ENCODE data around the gene COL21A1.

COL21A1 gene

DNA sequence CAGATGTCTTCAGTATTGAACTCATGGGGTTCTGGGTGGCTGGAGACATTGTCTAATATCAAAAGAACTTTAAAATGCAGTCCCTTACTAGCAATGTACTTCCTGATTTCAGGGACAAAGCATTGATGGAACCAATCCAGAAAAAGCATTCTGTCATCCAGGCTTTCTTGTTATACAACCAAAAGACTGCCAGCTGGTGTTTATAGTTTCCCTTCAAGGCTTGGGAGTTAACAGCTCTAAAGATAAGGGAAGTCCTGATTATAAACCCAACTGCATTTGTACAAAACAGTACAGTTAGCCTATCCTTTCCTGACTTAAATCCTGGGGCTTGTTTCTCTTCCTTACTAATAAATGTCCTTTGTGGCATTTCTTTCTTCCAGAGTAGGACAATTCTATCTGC lies 160.0 kb downstream of the COL21A1 start:
- TF ChIP-seq, protein P1, sequence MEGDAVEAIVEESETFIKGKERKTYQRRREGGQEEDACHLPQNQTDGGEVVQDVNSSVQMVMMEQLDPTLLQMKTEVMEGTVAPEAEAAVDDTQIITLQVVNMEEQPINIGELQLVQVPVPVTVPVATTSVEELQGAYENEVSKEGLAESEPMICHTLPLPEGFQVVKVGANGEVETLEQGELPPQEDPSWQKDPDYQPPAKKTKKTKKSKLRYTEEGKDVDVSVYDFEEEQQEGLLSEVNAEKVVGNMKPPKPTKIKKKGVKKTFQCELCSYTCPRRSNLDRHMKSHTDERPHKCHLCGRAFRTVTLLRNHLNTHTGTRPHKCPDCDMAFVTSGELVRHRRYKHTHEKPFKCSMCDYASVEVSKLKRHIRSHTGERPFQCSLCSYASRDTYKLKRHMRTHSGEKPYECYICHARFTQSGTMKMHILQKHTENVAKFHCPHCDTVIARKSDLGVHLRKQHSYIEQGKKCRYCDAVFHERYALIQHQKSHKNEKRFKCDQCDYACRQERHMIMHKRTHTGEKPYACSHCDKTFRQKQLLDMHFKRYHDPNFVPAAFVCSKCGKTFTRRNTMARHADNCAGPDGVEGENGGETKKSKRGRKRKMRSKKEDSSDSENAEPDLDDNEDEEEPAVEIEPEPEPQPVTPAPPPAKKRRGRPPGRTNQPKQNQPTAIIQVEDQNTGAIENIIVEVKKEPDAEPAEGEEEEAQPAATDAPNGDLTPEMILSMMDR (IDR thresholded peaks at IDR 0.05) = no peak
- no peak for TF ChIP-seq ZFX (IDR thresholded peaks at IDR 0.05; ENCODE audit: borderline replicate concordance)
- H3K27ac ChIP-seq = no peak overlapping the region

DNA sequence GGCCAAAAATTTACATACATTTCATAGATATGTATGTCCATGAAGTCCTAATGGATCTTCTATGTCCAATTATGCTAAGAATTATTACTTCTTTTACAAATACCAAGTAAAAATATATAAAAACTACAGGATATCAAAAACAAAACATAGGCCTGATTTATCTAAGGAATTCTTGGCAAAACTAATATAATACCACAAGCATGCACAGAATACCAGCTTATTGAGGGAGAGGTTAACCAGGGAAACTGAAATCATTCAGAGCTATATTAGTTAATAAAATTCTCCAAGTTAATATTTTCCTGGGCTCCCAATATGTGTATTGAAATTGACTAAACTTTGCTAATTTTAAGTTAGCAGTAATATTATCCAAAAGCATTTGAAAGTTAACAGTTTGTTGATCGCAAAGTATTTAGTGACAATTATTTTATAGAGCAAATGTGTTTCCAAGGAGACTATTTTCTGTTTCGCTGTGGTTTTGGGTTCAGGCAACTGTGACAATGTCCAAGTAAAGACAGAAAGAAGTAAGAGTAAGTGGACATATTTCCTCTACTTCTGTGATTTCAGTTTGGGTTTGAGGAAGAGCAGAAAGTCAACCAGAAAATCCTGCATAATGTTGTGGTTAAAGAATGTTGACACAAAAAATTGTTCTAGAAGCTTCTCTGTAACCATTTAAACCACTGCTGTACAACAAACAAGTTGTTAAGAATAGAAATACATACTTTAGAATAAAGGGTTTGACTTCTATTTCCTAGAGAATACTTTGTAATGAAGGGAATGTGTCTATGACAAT lies 167.4 kb downstream of the COL21A1 start:
- TF ChIP-seq ZFX (IDR thresholded peaks at IDR 0.05; ENCODE audit: borderline replicate concordance) = no peak
- TF ChIP-seq, protein P1 (IDR thresholded peaks at IDR 0.05) = no peak
- H3K27ac ChIP-seq = no peak overlapping the region

DNA sequence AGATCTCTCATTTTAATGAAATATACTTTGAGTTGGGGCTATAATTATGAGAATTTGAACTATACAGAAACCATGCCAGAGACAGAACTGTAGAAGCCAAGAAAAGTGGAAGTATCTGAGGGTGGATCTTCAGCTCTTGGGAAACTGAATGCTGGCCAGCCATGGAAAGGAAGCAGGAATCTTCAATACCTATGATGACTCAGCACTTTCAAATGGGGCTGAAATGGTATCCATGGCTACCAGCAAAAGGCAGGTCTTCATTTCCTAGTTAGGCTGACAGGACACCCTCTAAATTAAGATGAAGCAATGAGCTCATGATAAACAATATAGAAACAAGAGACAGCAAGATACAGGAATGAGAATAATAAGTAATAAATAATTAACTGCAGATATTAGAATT lies 171.3 kb downstream of the COL21A1 start:
- no peak overlapping the region for H3K27ac ChIP-seq
- TF ChIP-seq ZFX (IDR thresholded peaks at IDR 0.05; ENCODE audit: borderline replicate concordance) = no peak
- TF ChIP-seq, protein P1 (IDR thresholded peaks at IDR 0.05) = no peak

DNA sequence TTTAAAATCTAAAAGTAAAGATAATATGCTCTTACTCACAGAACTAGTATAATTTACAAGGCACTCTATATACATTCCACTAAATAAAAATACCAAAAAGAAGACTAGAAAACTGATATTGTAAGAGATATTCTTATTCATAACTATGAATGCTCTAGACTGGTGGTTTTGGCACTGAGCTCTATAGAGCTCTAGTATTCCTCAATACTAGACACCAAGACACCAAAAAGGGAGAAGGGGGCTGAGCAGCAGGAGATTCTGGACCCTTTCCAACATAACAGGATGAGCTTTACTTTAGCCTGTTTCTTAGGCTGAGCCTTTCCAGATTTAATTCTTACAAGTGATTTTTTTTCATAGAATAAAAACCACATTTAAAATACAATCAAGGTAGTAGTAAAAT lies 173.6 kb downstream of the COL21A1 start:
- H3K27ac ChIP-seq = peak overlapping the region; percentile 65
- TF ChIP-seq ZFX (IDR thresholded peaks at IDR 0.05; ENCODE audit: borderline replicate concordance) = no peak
- TF ChIP-seq, protein P1 (IDR thresholded peaks at IDR 0.05) = no peak

DNA sequence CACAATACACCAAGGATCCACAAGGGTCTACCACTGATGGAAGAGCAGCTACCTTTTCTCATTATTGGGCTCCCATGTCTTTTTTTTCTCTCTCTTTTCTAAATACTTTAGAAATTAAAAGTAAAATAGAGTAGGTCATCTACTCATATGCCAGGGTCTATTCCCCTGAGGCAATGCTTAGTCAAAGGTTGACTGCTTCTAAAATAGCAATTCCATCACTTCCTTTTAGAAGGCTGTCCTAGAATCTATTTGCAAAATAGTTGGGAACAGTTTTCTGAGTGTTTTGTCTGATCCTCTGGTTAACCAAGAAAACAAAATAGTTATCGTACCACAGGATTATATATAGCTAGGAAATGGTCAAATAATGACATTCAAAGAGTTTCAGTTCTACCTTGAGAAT lies 174.1 kb downstream of the COL21A1 start:
- peak overlapping the region; percentile 65 for H3K27ac ChIP-seq
- TF ChIP-seq ZFX (IDR thresholded peaks at IDR 0.05; ENCODE audit: borderline replicate concordance) = no peak
- TF ChIP-seq, protein P1 (IDR thresholded peaks at IDR 0.05) = no peak

DNA sequence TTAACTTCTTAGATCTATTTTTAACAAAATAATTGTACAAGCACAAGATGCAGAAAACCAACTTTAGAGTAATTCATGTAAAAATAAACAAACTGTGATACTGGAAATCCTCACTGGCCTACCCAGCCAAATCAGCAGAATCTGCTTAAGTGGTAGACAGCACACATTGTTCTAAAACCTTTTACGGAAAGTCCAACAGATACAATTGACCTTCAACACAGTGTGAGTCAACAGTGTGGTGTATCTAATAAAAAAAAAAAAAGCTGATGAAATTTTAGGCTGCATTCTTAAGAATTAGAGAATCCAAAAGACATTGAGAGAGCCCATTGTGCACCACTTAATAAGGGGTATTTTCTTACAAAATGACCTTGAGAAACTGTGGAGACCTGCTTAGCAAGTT lies 174.5 kb downstream of the COL21A1 start:
- H3K27ac ChIP-seq = peak overlapping the region; percentile 65; the same call in 1 of the 2 replicates
- TF ChIP-seq, protein P1 (IDR thresholded peaks at IDR 0.05) = no peak
- no peak for TF ChIP-seq ZFX (IDR thresholded peaks at IDR 0.05; ENCODE audit: borderline replicate concordance)

DNA sequence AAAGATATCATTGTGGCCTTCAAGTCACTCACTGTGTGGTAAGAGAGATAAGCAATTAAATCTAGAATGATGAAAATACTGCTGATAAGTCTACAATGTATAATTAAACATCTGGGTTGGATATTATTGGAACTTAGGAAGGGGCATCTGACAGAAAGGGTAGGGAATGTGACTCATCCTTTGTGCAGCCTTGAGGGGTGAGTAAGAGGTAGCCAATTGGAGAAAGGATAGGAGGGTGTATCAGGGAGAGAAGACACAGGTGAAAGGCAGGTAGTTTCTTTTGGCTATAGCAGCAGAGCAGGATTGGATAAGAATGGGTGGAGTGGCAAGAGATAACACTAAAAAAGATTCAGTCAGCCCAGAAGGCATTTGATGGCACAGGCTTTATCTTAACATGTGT lies 182.0 kb downstream of the COL21A1 start:
- H3K27ac ChIP-seq = no peak overlapping the region
- no peak for TF ChIP-seq ZFX (IDR thresholded peaks at IDR 0.05; ENCODE audit: borderline replicate concordance)
- TF ChIP-seq, protein P1 (IDR thresholded peaks at IDR 0.05) = no peak

Data from 22Rv1 (cell line).